Naive thymus-derived CD4-positive, alpha-beta T cell (primary cell): ENCODE data around the gene NPR3. TPM values are rescaled to one million over a fixed set of nuclear protein-coding genes. Genes with fewer than 3 reads are reported as not detected.

ENCODE experiments used
- ATAC-seq: fragments of 150-1000 bp; cut with Tn5 transposase; 2 replicates; pipeline ENCODE4 v1.10.0; 2021; ENCODE audit warnings: mild to moderate bottlenecking, moderate library complexity
- CTCF ChIA-PET: fragments of 350-600 bp; sonication (Branson Sonifier 250); formaldehyde crosslinking; loops from one replicate; lab custom pipeline; 2021; ENCODE audit warnings: antibody characterized with exemption; lab: Charles Lee
- POLR2A ChIA-PET: fragments of 350-600 bp; sonication (Branson Sonifier 250); formaldehyde crosslinking; loops from one replicate; lab custom pipeline; 2021; ENCODE audit warnings: antibody characterized with exemption, inconsistent platforms; lab: Charles Lee
- DNase-seq, 9 donors: peaks; one replicate each; pipeline versions ENCODE4 v3.0.0 to v3.0.0-alpha.2; 2020 to 2022; ENCODE audit warnings: mixed read lengths in 1 of 9
- H3K27ac ChIP-seq: one replicate; pipeline ENCODE4 v1.7.0; 2013; ENCODE audit warnings: mild to moderate bottlenecking, low read depth, low read length, moderate library complexity
- H3K27me3 ChIP-seq, 2 donors: one replicate each; pipeline ENCODE4 v1.7.0; 2013; ENCODE audit warnings: low read length in 2 of 2, mild to moderate bottlenecking in 2 of 2, moderate library complexity in 2 of 2; ENCODE audit not compliant: control insufficient read depth in 2 of 2, insufficient read depth in 2 of 2
- H3K36me3 ChIP-seq, 3 experiments: 1 replicate in 2 of 3; 2 replicates in 1 of 3; pipeline ENCODE4 v1.7.0; 2013; ENCODE audit warnings: low read length in 3 of 3, mild to moderate bottlenecking in 3 of 3, moderate library complexity in 1 of 3; ENCODE audit not compliant: insufficient read depth in 3 of 3, control insufficient read depth in 2 of 3
- H3K4me1 ChIP-seq, 2 donors: one replicate each; pipeline ENCODE4 v1.7.0; 2013; ENCODE audit warnings: low read length in 2 of 2, mild to moderate bottlenecking in 2 of 2, moderate library complexity in 1 of 2; ENCODE audit not compliant: control insufficient read depth in 2 of 2, insufficient read depth in 2 of 2
- H3K4me3 ChIP-seq: 2 replicates; pipeline ENCODE4 v1.7.0; 2013; ENCODE audit warnings: mild to moderate bottlenecking, low read length
- H3K9me3 ChIP-seq, 3 experiments: 1 replicate in 2 of 3; 2 replicates in 1 of 3; pipeline ENCODE4 v1.7.0; 2013; ENCODE audit warnings: low read length in 3 of 3; ENCODE audit not compliant: control insufficient read depth in 2 of 3
- H3K27ac Mint-ChIP-seq, 9 donors: one replicate each; pipeline ENCODE4 v1.8.0; 2020 to 2022; ENCODE audit warnings: mixed read lengths in 9 of 9, mild to moderate bottlenecking in 8 of 9, moderate library complexity in 5 of 9, inconsistent platforms in 2 of 9
- H3K27me3 Mint-ChIP-seq, 5 donors: one replicate each; pipeline ENCODE4 v1.8.0; 2021 to 2022; ENCODE audit warnings: mixed read lengths in 5 of 5, mild to moderate bottlenecking in 1 of 5
- H3K36me3 Mint-ChIP-seq, 5 donors: one replicate each; pipeline ENCODE4 v1.8.0; 2020 to 2022; ENCODE audit warnings: mixed read lengths in 5 of 5, mild to moderate bottlenecking in 3 of 5, inconsistent platforms in 1 of 5
- H3K4me1 Mint-ChIP-seq, 7 donors: one replicate each; pipeline ENCODE4 v1.8.0; 2020 to 2022; ENCODE audit warnings: mixed read lengths in 7 of 7, mild to moderate bottlenecking in 3 of 7, inconsistent platforms in 1 of 7
- H3K4me3 Mint-ChIP-seq, 10 donors: one replicate each; pipeline ENCODE4 v1.8.0; 2020 to 2022; ENCODE audit warnings: mild to moderate bottlenecking in 10 of 10, mixed read lengths in 10 of 10, moderate library complexity in 6 of 10, inconsistent platforms in 2 of 10
- H3K9me3 Mint-ChIP-seq, 11 donors: one replicate each; pipeline ENCODE4 v1.8.0; 2020 to 2022; ENCODE audit warnings: mixed read lengths in 11 of 11, mild to moderate bottlenecking in 4 of 11, inconsistent platforms in 1 of 11, moderate library complexity in 1 of 11
- intact Hi-C, 2 donors: fragments of 100-400 bp; cut with micrococcal nuclease; formaldehyde crosslinking; loops; one replicate each; pipeline ENCODE4 v1.15.1; 2023
- polyA plus RNA-seq, 2 donors: library from polyadenylated mRNA; unstranded; fragments of 300-500 nt; fragmentation: Illumina TruSeq; gene quantifications; one replicate each; pipeline ENCODE4 v1.2.3, GENCODE V29; 2021
- total RNA-seq, 6 experiments: library from RNA in 5 of 6; stranded (reverse) in 5 of 6; gene quantifications; 1 replicate in 5 of 6; 2 replicates in 1 of 6; pipeline ENCODE4 v1.2.3 and lab custom pipeline; 2021 to 2026

NPR3 gene
- total and polyA plus RNA-seq, 7 experiments from 2014 or later = 0.56 to 1.4 TPM; not detected in 5

- ATAC-seq (no peak), DNase-seq (no peak)
- intact Hi-C loops = no loop called here
- Histone ChIP-seq H3K4me3 (no peak overlapping the region), H3K4me1 (no peaks in the 10 kb centered on the region), H3K36me3 (no peaks in the 10 kb centered on the region), H3K27me3 (no peaks in the 10 kb centered on the region), H3K27ac (no peak overlapping the region), H3K9me3 (no peaks in the 10 kb centered on the region)
- Mint-ChIP-seq H3K27me3 (peaks cover 0 to 13% (median 6%) of the 10 kb centered on the region in 5 donors), H3K4me3 (no peak overlapping the region), H3K27ac (no peak overlapping the region), H3K4me1 (no peaks in the 10 kb centered on the region), H3K36me3 (no peaks in the 10 kb centered on the region), H3K9me3 (peaks cover 0 to 7% (median 0%) of the 10 kb centered on the region in 11 donors)
- ChIA-PET CTCF (no interaction called here), POLR2A (no interaction called here)
Measured at GRCh38 chr5:32785611-32786254, 74.6 kb downstream of the NPR3 start.

- POLR2A ChIA-PET = no interaction called here
- CTCF ChIA-PET = no interaction called here
- Mint-ChIP-seq H3K27me3 (peaks cover 0 to 13% (median 6%) of the 10 kb centered on the region in 5 donors), H3K27ac (no peak overlapping the region), H3K4me3 (no peak overlapping the region), H3K9me3 (peaks cover 0 to 7% (median 0%) of the 10 kb centered on the region in 11 donors), H3K4me1 (no peaks in the 10 kb centered on the region), H3K36me3 (no peaks in the 10 kb centered on the region)
- DNase-seq = no peak
- H3K9me3 ChIP-seq = no peaks in the 10 kb centered on the region
- ATAC-seq = no peak
- H3K4me1 ChIP-seq = no peaks in the 10 kb centered on the region
- no peaks in the 10 kb centered on the region for H3K36me3 ChIP-seq
- intact Hi-C loops = no loop called here
- H3K27me3 ChIP-seq = no peaks in the 10 kb centered on the region
- H3K27ac ChIP-seq = no peak overlapping the region
- H3K4me3 ChIP-seq = no peak overlapping the region
Measured at GRCh38 chr5:32786311-32786710, 75.2 kb downstream of the NPR3 start.

- Mint-ChIP-seq H3K9me3 (peaks cover 0 to 7% (median 0%) of the 10 kb centered on the region in 11 donors), H3K36me3 (no peaks in the 10 kb centered on the region)
Measured at GRCh38 chr5:32790411-32790951, 79.4 kb downstream of the NPR3 start.

GRCh38 chr5:32791536-32792243, 80.6 kb downstream of the NPR3 start:
- no peaks in the 10 kb centered on the region for H3K4me1 ChIP-seq
- ATAC-seq (no peak), DNase-seq (no peak)
- H3K9me3 Mint-ChIP-seq = peaks cover 0 to 9% (median 1%) of the 10 kb centered on the region in 11 donors
- POLR2A ChIA-PET = no interaction called here
- no peaks in the 10 kb centered on the region for H3K36me3 ChIP-seq
- no peaks in the 10 kb centered on the region for H3K9me3 ChIP-seq
- CTCF ChIA-PET = no interaction called here
- no peak overlapping the region for H3K4me3 ChIP-seq
- H3K27ac Mint-ChIP-seq = no peak overlapping the region
- H3K27me3 Mint-ChIP-seq = peaks cover 0 to 13% (median 0%) of the 10 kb centered on the region in 5 donors
- H3K4me1 Mint-ChIP-seq = no peaks in the 10 kb centered on the region
- H3K36me3 Mint-ChIP-seq = no peaks in the 10 kb centered on the region
- intact Hi-C loops = no loop called here
- H3K4me3 Mint-ChIP-seq = no peak overlapping the region
- H3K27me3 ChIP-seq = no peaks in the 10 kb centered on the region
- H3K27ac ChIP-seq = no peak overlapping the region

More at GRCh38 chr5:32790411-32790951, 79.4 kb downstream of the NPR3 start:
- H3K27me3 ChIP-seq = no peaks in the 10 kb centered on the region
- Mint-ChIP-seq H3K27ac (no peak overlapping the region), H3K4me3 (no peak overlapping the region), H3K4me1 (no peaks in the 10 kb centered on the region), H3K27me3 (peaks cover 0 to 13% (median 6%) of the 10 kb centered on the region in 5 donors)
- ATAC-seq = no peak
- H3K27ac ChIP-seq = no peak overlapping the region
- H3K36me3 ChIP-seq = no peaks in the 10 kb centered on the region
- H3K4me3 ChIP-seq = no peak overlapping the region
- ChIA-PET CTCF (no interaction called here), POLR2A (no interaction called here)
- H3K4me1 ChIP-seq = no peaks in the 10 kb centered on the region
- DNase-seq = no peak
- H3K9me3 ChIP-seq = no peaks in the 10 kb centered on the region
- intact Hi-C loops = no loop called here

- H3K4me1 Mint-ChIP-seq = no peaks in the 10 kb centered on the region
- no peak for DNase-seq
- intact Hi-C loops = no loop called here
- no peak overlapping the region for H3K27ac Mint-ChIP-seq
- H3K27me3 Mint-ChIP-seq = no peaks in the 10 kb centered on the region
- H3K36me3 ChIP-seq = no peaks in the 10 kb centered on the region
- no peaks in the 10 kb centered on the region for H3K4me1 ChIP-seq
- no peaks in the 10 kb centered on the region for H3K36me3 Mint-ChIP-seq
- no peak overlapping the region for H3K4me3 Mint-ChIP-seq
- H3K27me3 ChIP-seq = no peaks in the 10 kb centered on the region
- CTCF ChIA-PET = no interaction called here
- H3K9me3 Mint-ChIP-seq = peaks cover 0 to 9% (median 0%) of the 10 kb centered on the region in 11 donors
- no peak overlapping the region for H3K4me3 ChIP-seq
- POLR2A ChIA-PET = no interaction called here
- H3K27ac ChIP-seq = no peak overlapping the region
- H3K9me3 ChIP-seq = no peaks in the 10 kb centered on the region
- ATAC-seq = no peak
Measured at GRCh38 chr5:32794086-32794485, 83.0 kb downstream of the NPR3 start.

GRCh38 chr5:32802764-32803163, 91.6 kb downstream of the NPR3 start:
- CTCF ChIA-PET = no interaction called here
- POLR2A ChIA-PET = no interaction called here
- no peak overlapping the region for H3K27ac Mint-ChIP-seq
- H3K27me3 ChIP-seq = no peaks in the 10 kb centered on the region
- intact Hi-C loops = no loop called here
- no peaks in the 10 kb centered on the region for H3K4me1 Mint-ChIP-seq
- DNase-seq = no peak
- H3K27me3 Mint-ChIP-seq = no peaks in the 10 kb centered on the region
- H3K4me3 ChIP-seq = no peak overlapping the region
- ATAC-seq = no peak
- no peak overlapping the region for H3K27ac ChIP-seq
- no peaks in the 10 kb centered on the region for H3K4me1 ChIP-seq
- H3K9me3 Mint-ChIP-seq = peaks cover 7 to 44% (median 19%) of the 10 kb centered on the region in 11 donors
- H3K36me3 ChIP-seq = no peaks in the 10 kb centered on the region
- peaks cover 0 to 5% (median 0%) of the 10 kb centered on the region in 3 experiments for H3K9me3 ChIP-seq
- no peak overlapping the region for H3K4me3 Mint-ChIP-seq
- peaks cover 0 to 8% (median 4%) of the 10 kb centered on the region in 5 donors for H3K36me3 Mint-ChIP-seq
